ENCODE measurements around the gene ITGAX. TPM values are rescaled to one million over a fixed set of nuclear protein-coding genes. Genes with fewer than 3 reads are reported as not detected.

Gene ITGAX
- total and polyA plus RNA-seq, 2 donors (not counting 1 experiment from before 2014, with no cell fraction given) = 48.0 to 78.8 TPM

DNA sequence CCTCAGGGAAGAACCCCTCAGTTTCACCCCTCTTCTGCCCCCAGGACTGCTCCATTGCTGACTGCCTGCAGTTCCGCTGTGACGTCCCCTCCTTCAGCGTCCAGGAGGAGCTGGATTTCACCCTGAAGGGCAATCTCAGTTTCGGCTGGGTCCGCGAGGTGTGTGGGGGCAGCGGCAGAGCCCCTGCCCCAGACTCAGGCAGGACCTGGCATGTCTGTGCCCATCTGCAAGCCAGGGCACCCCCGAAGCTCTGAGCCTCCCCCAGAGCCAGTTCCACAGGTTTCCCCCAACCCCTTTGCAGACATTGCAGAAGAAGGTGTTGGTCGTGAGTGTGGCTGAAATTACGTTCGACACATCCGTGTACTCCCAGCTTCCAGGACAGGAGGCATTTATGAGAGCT is 68.8 kb downstream of the ITGAX start:
- Histone ChIP-seq H3K9me3 (ENCODE audit: control extremely low read depth in 1 of 3, control insufficient read depth in 2 of 3, insufficient read depth in 1 of 3, low read length in 2 of 3) (peaks cover 0 to 9% (median 0%) of the 10 kb centered on the region in 3 donors), H3K4me3 (ENCODE audit: control extremely low read depth in 1 of 5, extremely low read depth in 1 of 5, insufficient read depth in 1 of 5, low read depth in 2 of 5, low read length in 4 of 5) (no peak overlapping the region), H2AFZ (ENCODE audit: insufficient read depth, low read depth, low read length, poor library complexity, severe bottlenecking) (no peak overlapping the region), H3K27me3 (replicated peaks in 1 of 4; ENCODE audit: control extremely low read depth in 1 of 4, control insufficient read depth in 3 of 4, insufficient read depth in 4 of 4, low read length in 3 of 4) (no peaks in the 10 kb centered on the region), H3K36me3 (replicated peaks in 1 of 2; ENCODE audit: control extremely low read depth in 1 of 2, control insufficient read depth in 1 of 2, extremely low read depth in 1 of 2, insufficient read depth in 2 of 2, low read length in 1 of 2) (no peaks in the 10 kb centered on the region), H3K4me2 (replicated peaks; ENCODE audit: low read depth, low read length, poor library complexity, severe bottlenecking) (no peak overlapping the region), H4K20me1 (ENCODE audit: control insufficient read depth, insufficient read depth, low read length, poor library complexity, severe bottlenecking) (no peaks in the 10 kb centered on the region), H3K79me2 (ENCODE audit: control insufficient read depth, insufficient read depth, low read length) (no peaks in the 10 kb centered on the region), H3K4me1 (ENCODE audit: control insufficient read depth in 2 of 2, insufficient read depth in 2 of 2, low read length in 2 of 2) (peaks cover 3 to 7% of the 10 kb centered on the region in 2 donors), H3K27ac (ENCODE audit: low read length in 2 of 2) (no peak overlapping the region), H3K9ac (ENCODE audit: low read length) (no peak overlapping the region)
- no peak for ATAC-seq (ENCODE audit: low read depth)
- no peak overlapping the region for H3K4me3 Mint-ChIP-seq
- CTCF ChIA-PET = no interaction called here
- peaks cover 15% of the 10 kb centered on the region for H3K27me3 Mint-ChIP-seq
- no peak overlapping the region for H3K27ac Mint-ChIP-seq
- POLR2A ChIA-PET = interaction anchor here (0.7 kb wide), 1 partner anchor 461 kb away, joined by 5 read pairs; no protein-coding TSS in a partner anchor
- WGBS (ENCODE audit: insufficient coverage) = 88% methylated on average over 9 of the region's 12 CpGs
- H3K9me3 Mint-ChIP-seq (ENCODE audit: insufficient read depth) = no peaks in the 10 kb centered on the region
- intact Hi-C loops (cut with micrococcal nuclease) = no loop called here
- DNase-seq = no peak
- TF ChIP-seq CTCF (IDR thresholded peaks at IDR 0.05) (no peak), EZH2 (IDR thresholded peaks at IDR 0.05; ENCODE audit: borderline replicate concordance, insufficient read depth, low read depth, low read length, poor library complexity, severe bottlenecking) (no peak)
- H3K4me1 Mint-ChIP-seq = no peaks in the 10 kb centered on the region

DNA sequence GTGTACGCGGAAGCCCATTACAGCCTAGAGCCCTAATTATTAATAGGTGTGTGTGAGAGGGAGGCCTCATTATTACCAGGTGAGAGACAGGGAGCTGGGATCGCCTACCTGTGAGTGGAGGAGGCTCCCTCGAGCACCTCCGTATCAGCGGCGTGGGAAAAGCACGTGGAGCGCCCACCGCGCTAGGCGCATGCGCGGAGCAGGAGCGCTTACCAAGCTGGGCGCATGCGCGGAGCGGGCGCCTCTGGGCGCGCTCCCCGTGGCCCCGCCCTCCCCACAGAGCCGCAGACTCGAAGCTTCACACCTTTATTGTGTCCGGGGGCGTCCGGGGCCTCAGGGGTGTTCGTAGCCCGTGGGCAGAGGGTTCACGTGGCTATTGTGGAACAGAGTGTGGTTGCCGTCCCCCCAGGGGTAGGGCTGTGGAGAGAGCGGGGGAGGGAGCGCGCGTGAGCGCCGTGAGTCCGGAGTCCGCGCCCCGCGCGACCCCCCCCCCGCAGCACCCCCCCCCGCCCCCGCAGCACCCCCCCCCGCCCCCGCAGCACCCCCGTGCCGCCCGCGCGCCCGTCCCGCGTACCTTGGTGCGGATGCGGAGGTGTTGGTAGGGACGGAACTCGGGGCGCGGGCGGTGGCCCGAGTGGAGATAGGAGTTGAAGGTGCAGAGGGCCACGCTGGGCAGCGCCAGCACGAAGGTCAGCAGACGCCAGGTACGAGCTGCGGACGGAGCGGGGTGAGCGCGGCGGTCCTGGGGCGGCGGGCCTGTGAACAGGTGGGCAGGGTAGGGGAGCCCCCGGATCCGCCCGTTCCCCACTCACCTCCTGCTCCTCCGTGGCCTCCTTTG is 72.7 kb downstream of the ITGAX start:
- ATAC-seq (ENCODE audit: low read depth) (peak; percentile 39), DNase-seq (peak; percentile 72)
- Mint-ChIP-seq H3K27ac (no peak overlapping the region), H3K9me3 (ENCODE audit: insufficient read depth) (no peaks in the 10 kb centered on the region), H3K4me1 (peaks cover 2% of the 10 kb centered on the region), H3K27me3 (peaks cover 15% of the 10 kb centered on the region), H3K4me3 (peak overlapping the region; percentile 37)
- H3K27ac ChIP-seq (ENCODE audit: low read length in 2 of 2) = no peak overlapping the region
- H3K79me2 ChIP-seq (ENCODE audit: control insufficient read depth, insufficient read depth, low read length) = no peaks in the 10 kb centered on the region
- no peaks in the 10 kb centered on the region for H3K36me3 ChIP-seq (replicated peaks in 1 of 2; ENCODE audit: control extremely low read depth in 1 of 2, control insufficient read depth in 1 of 2, extremely low read depth in 1 of 2, insufficient read depth in 2 of 2, low read length in 1 of 2)
- ChIA-PET POLR2A (no interaction called here), CTCF (interaction anchor here (0.7 to 1.6 kb wide), 3 partner anchors 16 to 473 kb away, joined by 3 to 6 read pairs (median 3); partner anchors contain the start of gene ZNF843)
- H3K9me3 ChIP-seq (ENCODE audit: control extremely low read depth in 1 of 3, control insufficient read depth in 2 of 3, insufficient read depth in 1 of 3, low read length in 2 of 3) = peaks cover 0 to 9% (median 0%) of the 10 kb centered on the region in 3 donors
- intact Hi-C loops (cut with micrococcal nuclease) = no loop called here
- no peak overlapping the region for H3K9ac ChIP-seq (ENCODE audit: low read length)
- H3K27me3 ChIP-seq (replicated peaks in 1 of 4; ENCODE audit: control extremely low read depth in 1 of 4, control insufficient read depth in 3 of 4, insufficient read depth in 4 of 4, low read length in 3 of 4) = no peaks in the 10 kb centered on the region
- peaks cover 3 to 7% of the 10 kb centered on the region in 2 donors for H3K4me1 ChIP-seq (ENCODE audit: control insufficient read depth in 2 of 2, insufficient read depth in 2 of 2, low read length in 2 of 2)
- TF ChIP-seq CTCF (IDR thresholded peaks at IDR 0.05) = no peak
- TF ChIP-seq EZH2 (IDR thresholded peaks at IDR 0.05; ENCODE audit: borderline replicate concordance, insufficient read depth, low read depth, low read length, poor library complexity, severe bottlenecking) = no peak
- H3K4me2 ChIP-seq (replicated peaks; ENCODE audit: low read depth, low read length, poor library complexity, severe bottlenecking) = peak overlapping the region; percentile 71
- peak overlapping the region; percentile 62 for H2AFZ ChIP-seq (ENCODE audit: insufficient read depth, low read depth, low read length, poor library complexity, severe bottlenecking)
- 49% methylated on average over 49 of the region's 83 CpGs for WGBS (ENCODE audit: insufficient coverage)
- H4K20me1 ChIP-seq (ENCODE audit: control insufficient read depth, insufficient read depth, low read length, poor library complexity, severe bottlenecking) = no peaks in the 10 kb centered on the region
- peak overlapping the region in 4 of 5 experiments; percentile 2 to 40 (median 20) for H3K4me3 ChIP-seq (ENCODE audit: control extremely low read depth in 1 of 5, extremely low read depth in 1 of 5, insufficient read depth in 1 of 5, low read depth in 2 of 5, low read length in 4 of 5)
